OCI-LY3 (cell line): Measurements from ENCODE around the gene GOLGA8A.
"Not testable (repeated sequence)": the region's sequence is repeated elsewhere in the genome, so short reads cannot be mapped to it uniquely, and the experiment has no call there.

Experiments
- CTCF ChIP-seq: fragments of 200-600, 300-600 bp; sonication (generic); IDR thresholded peaks from 2 replicates; pipeline ENCODE4 v1.5.1; 2014; ENCODE audit warnings: antibody characterized with exemption, low read length, low read depth
- EZH2phosphoT487 ChIP-seq: fragments of 200-600 bp; shearing (Covaris generic); IDR thresholded peaks from 2 replicates; pipeline ENCODE4 v1.6.1; 2018; ENCODE audit warnings: antibody characterized with exemption, mixed run types, low read depth

GRCh38 chr15:34403160-34403598 is 34.4 kb downstream of the GOLGA8A start:
- not testable (repeated sequence) for TF ChIP-seq CTCF, EZH2phosphoT487
